CD4-positive, alpha-beta T cell treated with Interleukin-17A for 4 hours (primary cell): ENCODE measurements around the gene CACNA2D4.

Experiments
- DNase-seq: peaks from one replicate; pipeline ENCODE4 v3.0.0-alpha.2; 2020; ENCODE audit warnings: mixed read lengths

The CACNA2D4 gene

DNA sequence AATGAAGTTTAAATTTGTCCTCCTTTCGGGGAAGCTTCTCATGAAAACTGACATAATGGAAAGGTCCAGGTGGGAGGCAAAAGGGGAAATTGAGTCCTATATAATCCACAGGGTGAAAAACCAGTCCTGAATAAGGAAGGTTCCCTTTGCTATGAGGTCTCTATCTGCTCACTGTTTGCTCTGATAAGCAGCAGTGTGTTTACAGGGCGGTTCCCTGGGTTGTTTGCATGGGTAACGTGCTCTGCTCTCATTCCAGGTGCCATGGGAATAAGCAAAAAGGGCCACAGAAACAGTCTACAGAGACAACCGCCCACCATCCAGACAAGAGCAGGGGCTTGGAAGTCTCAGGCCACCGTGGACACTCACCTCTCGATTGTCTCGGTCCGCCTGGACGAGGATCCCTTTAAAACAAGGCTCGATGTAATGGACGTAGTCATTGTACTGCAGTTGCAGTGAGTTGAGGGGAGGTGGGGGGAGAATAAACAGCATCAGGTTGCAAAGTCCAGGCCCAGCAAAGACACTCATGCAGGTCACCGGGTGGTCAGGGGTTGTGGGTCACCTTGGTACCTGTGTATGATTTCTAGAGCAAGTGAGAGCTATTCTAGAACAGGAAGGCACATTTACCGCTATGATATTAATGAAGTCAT lies 32.7 kb downstream of the CACNA2D4 start:
- no peak for DNase-seq

- no peak for DNase-seq
These were observed 33.3 kb downstream of the CACNA2D4 start for GRCh38 chr12:1885082-1885596.

- no peak for DNase-seq
These were observed 33.8 kb downstream of the CACNA2D4 start for GRCh38 chr12:1884651-1885050.

- DNase-seq = no peak
These were observed 34.9 kb downstream of the CACNA2D4 start for GRCh38 chr12:1883513-1883912.

DNA sequence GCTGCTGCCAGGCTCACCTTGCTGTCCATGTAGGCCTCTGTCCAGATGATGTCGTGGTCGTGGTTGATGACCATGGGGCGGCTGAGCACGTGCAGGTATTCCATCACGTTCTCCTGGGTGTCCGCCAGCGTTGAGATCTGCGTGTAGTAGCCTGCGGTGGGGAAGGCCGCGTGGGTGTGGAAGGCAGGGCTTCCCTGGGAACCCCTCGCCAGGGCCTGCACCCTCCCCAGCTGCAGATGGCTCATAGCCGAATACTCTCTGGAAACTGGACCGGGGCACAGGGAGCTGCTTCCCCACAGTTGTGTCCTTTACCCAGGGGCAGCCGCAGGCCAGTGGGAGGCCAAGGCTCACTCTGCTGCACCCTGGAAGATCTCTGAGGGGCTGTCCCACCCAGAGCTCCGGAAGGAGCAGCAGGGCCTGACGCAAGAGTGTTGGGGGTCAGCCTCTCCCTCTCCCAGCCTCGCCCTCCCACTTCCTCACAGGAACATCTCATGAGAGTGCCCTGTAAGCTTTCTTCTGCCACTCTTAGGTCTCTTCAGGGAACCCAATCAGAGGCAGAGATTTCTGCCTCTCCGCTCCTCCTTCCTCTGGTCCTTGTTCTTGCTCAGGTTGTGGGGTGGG lies 35.5 kb downstream of the CACNA2D4 start:
- no peak for DNase-seq

DNA sequence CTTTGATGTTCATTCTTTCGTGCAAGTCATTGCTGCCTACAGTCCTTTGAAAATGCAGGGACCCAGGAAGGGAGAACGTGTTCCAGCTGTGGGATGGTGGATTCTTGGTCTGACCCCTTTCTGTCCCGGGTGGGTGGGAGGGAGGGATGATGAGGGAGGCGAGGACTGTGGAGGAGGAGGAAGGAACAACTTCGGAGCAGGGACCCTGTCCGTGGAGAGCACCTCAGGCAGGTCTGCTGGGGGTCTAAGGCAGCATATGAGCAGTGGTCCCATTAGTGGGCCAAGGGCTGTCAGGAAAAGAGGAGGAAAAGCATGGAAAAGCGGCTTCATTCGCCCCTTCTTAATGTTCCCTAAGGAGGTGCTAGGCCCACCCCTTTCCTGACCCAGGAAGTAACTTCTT lies 36.0 kb downstream of the CACNA2D4 start:
- DNase-seq = no peak

DNA sequence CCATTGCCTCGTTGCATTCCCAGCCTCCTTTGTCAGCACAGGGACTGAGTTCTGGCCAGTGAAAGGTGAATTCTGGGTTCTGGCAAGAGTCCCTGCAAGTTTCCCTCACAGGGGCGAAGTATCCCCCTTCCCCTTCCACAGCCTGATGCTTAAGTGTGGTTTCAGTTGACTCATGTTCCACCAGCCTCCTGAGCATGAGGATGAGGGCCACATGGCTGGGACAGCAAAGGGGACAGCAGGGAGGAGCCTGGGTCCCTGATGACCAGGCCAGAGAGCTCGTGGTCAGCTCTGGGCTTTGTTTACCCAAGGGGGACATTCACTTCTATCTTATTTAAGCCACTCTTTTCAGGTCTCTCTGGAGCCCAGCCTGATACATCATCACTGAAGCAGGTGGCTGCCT lies 36.5 kb downstream of the CACNA2D4 start:
- DNase-seq = no peak

GRCh38 chr12:1881301-1881700 lies 37.2 kb downstream of the CACNA2D4 start:
- no peak for DNase-seq

DNA sequence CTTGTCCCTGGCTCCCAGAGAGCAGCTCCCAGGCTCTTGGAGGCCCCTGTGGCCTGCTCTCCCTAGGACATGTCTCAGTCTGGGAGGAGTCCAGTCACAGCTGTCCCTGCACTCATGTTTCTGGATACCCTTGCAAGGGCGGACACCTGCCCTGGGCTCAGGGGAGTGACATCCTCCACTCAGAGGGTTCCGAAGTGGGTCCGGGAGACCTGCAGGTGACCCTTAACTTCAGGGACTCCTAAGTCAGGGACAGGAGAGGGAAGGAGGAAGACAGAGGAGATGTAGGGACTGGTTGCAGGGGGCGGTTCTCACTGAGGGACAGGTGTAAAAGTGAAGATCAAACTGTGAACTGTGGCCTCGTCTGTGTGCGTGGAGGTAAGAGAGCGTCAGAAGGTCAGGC lies 37.6 kb downstream of the CACNA2D4 start:
- DNase-seq = no peak

GRCh38 chr12:1880153-1880845 lies 38.2 kb downstream of the CACNA2D4 start:
- no peak for DNase-seq

DNA sequence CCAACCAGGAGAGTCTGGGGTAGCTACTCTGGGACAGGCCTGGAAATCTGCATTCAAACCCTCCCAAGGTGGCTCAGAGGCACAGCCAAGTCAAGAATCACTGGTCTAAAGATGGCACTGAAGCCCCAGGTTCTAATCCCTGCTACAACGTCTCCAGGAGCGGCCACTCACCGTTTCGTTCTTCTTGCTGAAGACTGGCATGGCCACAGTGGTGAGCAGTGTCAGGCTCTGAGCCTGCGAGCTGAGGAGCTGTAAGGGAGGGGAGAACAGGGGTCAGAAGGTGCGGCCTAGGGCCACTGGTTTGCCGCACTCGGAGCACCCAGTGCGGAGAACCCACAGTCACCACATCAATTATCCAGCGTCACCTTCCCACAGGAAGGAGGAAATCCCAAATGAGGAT lies 38.8 kb downstream of the CACNA2D4 start:
- no peak for DNase-seq

DNA sequence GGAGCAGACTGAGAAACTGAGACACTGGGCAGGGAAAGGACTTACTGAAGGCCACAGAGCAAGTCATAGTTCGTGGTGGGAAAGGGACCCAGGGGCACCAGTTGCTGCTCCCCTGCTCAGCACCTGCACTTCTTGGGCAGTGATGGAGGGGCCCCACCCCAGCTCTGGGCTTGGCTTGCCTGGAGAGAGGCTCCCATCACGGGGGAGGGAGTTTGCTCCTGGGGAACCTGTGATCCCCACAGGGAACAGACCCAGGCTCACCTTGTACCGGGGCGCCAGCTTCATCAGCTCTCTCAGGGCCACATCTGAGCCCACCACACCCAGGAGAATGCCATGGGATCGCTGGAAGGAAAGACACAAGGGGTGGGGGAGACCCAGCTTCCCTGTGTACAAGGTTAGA lies 39.8 kb downstream of the CACNA2D4 start:
- no peak for DNase-seq

- no peak for DNase-seq
These were observed 40.2 kb downstream of the CACNA2D4 start for GRCh38 chr12:1878214-1878613.

GRCh38 chr12:1877169-1877878 lies 41.1 kb downstream of the CACNA2D4 start:
- no peak for DNase-seq

DNA sequence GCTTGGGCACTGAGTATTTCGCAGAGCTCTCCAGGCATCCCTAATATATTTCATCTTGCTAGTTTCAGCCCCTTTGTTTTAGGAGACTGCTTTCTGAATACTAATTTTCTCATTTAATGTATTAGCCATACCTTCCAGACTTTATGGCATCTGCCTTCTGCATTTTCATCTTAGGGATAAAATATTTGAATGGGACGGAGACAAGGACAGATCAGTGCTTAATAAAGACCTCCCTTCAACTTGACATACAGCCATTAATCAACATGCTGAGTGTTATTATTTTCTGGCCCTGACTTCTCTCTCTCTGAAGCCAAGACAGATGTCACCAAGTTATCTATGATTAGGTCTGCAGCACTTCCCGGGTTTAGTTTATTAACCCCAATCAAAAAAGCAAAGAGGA lies 42.4 kb downstream of the CACNA2D4 start:
- no peak for DNase-seq

- no peak for DNase-seq
These were observed 42.8 kb downstream of the CACNA2D4 start for GRCh38 chr12:1875608-1876007.

DNA sequence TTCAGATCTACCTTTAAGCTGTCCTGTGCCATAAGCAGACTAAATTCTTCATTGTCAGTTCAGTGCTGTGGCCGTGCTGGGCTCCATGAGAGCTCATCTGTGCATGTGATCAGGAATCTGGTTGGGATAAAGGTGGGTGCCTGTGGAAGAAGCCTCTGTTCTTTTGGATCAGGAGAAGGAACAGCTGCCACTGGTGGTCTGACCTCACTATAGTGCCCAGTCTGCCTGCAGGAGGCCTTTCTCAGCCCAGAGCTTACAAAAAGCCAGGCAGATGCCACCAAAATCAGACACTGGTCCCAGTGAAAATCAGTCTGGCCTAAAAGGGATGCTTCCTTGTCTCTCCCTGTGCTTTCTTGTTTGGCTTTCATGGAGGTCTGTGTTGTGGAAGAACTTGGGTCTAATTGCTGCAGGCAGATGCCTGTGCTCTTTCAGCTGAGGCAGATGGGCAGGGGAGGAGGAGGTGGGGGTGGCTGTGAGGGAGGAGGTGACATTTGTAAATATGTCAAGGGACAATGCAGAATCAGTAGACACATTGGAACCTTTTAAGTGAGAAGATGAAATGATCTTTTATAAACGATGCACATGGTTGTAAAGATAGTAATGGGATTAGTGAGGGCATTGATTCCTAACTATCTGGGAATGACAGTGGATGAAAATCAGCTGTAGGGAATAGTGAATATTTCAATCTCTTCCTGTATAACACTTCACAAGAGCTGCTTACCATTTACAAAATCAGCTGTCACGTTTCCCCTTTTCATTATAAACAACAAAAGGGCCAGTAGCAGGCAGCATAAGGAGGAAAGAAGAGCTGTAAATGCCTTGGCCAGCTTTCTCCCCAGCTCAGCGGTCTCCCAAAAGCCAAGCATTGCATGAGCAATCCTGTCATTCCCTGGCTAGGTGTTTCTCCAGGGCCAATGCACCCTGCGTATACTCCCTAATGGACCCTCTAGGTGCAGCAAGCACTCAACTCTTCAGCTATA lies 44.6 kb downstream of the CACNA2D4 start:
- DNase-seq = no peak

GRCh38 chr12:1872448-1872847 lies 46.0 kb downstream of the CACNA2D4 start:
- DNase-seq = no peak

DNA sequence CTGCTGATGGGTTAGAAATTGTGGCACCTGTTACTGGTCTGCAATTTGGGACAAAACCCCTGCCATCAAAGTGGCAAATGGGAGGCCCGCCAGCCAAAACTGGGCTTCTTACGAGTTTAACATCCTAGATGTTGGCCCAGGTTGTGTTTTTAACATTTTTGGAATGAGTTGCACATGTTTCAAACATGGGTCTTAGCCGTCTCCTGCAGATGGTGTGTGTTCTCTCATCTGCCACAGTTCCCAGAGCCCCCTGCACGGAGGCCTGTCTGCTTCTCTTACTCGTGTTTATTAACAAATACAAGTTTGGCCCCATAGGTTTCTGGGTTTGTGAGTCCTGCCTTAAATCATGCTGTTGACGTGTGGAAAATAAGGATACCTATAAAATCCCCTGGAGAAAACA lies 46.5 kb downstream of the CACNA2D4 start:
- DNase-seq = no peak

- no peak for DNase-seq
These were observed 47.2 kb downstream of the CACNA2D4 start for GRCh38 chr12:1870998-1871917.

- no peak for DNase-seq
These were observed 48.4 kb downstream of the CACNA2D4 start for GRCh38 chr12:1870086-1870485.
